Activated gamma-delta T cell treated with anti-CD3 and anti-CD28 coated beads, Interleukin-2, amount 50 U/mL, for 16 hours (primary cell): ENCODE data around the gene DNAJC15.
"Not testable (repeated sequence)": the region's sequence is repeated elsewhere in the genome, so short reads cannot be mapped to it uniquely, and the experiment has no call there.

Experiments used
- DNase-seq: peaks from one replicate; pipeline ENCODE4 v3.0.0-alpha.2; 2020; ENCODE audit warnings: low read depth

DNAJC15 gene

DNA sequence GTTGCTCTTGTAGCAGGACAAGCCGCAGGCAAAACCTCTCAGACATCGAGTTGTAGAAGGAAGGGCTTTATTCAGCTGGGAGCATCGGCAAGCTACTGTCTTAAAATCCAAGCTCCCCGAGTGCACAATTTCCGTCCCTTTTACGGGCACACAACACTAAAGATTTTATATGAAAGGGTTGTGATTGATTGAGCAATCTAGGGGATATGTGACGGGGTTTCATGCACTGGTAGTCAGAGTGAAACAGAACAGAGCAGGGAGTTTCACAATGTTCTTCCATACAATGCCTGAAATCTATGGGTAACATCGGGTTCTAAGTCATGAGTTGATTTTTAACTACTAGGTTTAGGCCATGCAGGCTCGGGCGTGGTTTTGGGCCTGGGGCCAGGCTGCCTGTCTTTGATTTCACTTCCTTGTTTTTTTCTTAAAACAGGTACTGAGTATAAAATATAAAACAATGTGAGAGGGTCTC is 22.0 kb downstream of the DNAJC15 start:
- DNase-seq, result not testable (repeated sequence)

- no peak for DNase-seq
These were observed 22.9 kb downstream of the DNAJC15 start for GRCh38 chr13:43046259-43046658.

DNA sequence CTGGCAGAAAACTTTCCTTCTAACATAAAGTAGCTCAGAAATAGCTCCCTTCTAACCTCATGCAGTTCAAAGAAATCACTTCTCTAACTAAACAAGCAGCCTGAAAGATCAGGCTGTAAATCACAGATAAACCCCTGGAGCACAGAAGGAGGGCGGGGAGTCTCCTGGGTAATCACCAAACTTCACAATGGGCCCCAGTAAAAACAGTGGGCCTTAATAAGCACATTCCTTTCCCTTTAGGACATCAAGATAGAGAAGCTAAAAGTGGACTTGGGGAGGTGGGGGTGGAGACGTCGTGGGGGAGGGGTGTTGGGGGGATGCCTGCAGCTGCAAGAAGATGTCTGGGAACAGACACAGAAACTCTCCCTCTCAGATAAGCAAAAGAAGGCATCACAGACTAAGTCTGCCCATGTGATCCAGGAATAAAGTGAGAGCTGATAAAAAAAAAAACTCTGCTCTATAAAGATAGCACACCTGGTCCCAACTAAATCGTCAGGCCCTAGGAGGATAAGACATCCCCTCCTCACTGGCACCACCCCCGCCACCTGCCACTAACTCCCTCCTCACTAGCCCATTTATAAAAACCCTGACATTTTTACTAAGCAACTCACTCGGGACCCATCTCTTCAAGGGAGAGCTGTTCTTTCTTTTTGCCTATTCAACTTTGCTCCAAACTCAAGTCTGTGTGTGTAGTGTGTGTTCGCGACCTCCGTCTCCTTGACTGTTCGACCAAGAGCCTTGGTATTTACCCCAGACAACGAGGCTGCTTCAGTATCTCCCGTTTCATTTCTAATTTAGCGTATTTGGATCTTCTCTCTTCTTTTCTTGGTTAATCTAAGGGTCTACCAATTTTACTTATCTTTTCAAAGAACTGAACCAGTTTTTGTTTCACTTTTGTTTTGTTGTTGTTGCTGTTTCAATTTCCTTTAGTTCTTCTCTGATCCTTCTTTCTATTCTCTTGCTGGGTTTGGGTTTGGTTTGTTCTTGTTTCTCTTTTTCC is 31.7 kb downstream of the DNAJC15 start:
- no peak for DNase-seq

- DNase-seq, result no peak
These were observed 34.4 kb downstream of the DNAJC15 start for GRCh38 chr13:43057653-43058317.

DNA sequence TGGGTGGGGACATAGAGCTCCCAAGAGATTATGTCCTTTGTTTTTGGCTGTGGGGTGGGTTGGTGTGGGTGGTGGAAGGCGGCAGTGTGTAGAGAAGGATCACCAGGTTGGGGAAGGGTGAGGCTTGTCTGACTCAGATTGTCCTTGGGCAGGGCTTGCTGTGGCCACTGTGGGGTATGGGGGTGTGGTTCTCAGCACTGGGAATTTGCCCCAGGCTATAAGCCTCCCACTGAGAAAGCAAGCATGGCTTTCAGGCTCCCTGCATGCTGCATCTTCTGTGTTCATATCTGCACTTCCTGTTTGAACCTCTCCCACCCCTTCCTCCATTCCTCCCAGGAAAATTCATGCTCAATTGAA is 34.9 kb downstream of the DNAJC15 start:
- no peak for DNase-seq

GRCh38 chr13:43058831-43059230 is 35.4 kb downstream of the DNAJC15 start:
- DNase-seq, result no peak

DNA sequence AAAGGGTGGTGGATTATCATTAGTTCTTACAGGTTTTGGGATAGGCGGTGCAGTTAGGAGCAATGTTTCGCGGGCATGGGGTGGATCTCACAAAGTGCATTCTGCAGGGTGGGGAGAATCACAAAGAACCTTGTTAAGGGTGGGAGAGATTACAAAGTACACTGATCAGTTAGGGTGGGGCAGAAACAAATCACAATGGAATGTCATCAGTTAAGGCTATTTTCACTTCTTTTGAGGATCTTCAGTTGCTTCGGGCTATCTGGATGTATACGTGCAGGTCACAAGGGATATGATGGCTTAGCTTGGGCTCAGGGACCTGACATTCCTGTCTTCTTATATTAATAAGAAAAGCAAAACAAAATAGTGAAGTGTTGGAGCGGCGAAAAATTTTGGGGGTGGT is 36.4 kb downstream of the DNAJC15 start:
- not testable (repeated sequence) for DNase-seq

GRCh38 chr13:43060806-43061205 is 37.4 kb downstream of the DNAJC15 start:
- not testable (repeated sequence) for DNase-seq

DNA sequence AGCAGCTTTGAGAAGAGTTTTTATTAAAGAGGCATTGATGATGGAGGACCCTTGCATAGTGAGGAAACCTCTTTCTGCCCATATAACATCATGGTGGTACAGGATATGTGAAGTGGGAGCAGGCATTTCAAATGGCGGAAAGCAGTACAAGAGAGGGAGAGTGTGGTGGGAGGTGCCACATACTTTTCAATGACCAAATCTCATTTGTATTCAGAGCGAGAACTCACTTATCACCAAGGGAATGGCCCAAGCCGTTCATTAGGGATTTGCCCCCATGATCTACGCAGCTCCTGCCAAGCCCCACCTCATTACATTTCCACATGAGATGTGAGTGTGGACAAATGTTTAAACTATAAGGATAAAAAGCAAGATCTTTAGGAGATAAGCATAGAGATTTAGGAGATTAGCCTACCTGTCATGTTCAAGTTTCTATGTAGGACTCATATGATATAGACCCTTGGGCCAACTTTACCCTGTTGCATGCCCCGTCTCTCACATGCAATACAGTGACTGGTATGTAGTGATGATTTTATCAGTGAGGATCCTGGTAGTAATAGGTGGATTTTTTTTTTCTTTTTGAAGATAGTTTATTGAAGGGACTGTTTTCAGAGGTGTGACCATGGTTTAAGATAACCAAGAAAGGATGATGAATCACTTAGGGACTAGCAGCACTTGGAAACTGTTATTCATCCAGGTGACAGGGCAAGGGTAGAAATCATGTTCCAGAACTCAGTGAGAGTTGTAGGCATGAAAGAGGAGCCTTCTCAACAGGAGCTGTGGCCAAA is 38.3 kb downstream of the DNAJC15 start:
- no peak for DNase-seq

DNA sequence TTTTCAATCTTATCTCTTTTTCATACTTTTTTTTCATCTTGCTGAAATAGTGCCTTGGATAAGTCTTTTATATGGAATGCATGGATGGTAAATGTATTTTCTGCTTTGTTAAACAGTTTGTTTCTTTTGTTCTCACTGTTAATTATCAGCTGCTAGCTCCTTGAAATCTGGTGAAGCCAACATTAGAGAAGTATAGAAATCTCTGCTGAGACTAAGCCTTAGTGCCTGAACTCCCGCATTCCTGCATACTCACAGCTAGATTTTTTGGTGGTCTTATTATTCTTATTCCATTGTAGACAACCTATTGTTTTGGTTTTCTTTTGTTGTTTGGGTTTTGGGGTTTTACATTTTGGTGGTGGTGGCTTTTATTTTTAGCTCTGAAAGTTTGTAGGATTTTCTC is 48.4 kb downstream of the DNAJC15 start:
- DNase-seq, result no peak

DNA sequence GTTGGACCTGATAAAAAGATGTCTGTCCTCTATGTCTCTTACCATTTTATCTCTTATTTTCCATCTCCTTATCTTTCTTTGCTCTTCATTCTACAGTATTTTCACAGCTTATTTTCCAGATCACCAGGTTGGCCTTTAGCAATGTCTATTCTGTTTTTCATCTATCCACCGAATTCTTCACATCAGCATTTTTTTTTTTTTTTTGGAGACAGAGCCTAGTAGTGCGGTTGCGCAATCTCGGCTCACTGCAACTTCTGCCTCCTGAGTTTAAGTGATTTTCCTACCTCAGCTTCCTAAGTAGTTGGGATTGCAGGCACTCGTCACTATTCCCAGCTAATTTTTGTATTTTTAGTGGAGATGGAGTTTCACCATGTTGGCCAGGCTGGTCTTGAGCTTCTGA is 49.0 kb downstream of the DNAJC15 start:
- DNase-seq, result no peak

- DNase-seq, result no peak
These were observed 51.6 kb downstream of the DNAJC15 start for GRCh38 chr13:43074824-43075510.

- DNase-seq, result not testable (repeated sequence)
These were observed 52.1 kb downstream of the DNAJC15 start for GRCh38 chr13:43075511-43075902.

DNA sequence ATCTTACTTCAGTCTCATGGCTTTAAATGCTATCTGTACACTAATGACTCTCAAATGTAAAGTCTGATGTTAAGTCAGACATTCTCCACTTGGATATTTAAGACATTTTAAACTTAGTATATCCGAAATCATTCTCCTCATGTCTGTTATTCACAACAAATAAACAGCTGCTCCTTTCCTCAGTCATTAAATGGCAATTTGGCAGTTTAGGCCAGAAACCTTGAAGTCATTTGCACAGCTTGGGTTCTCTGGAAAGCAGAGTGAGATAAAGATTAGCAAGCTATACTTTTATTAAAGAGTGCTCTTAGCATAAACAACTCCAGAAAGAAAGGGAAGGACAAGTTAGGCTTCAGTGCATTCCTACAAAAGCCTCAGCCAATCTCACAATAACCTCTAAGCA is 53.7 kb downstream of the DNAJC15 start:
- no peak for DNase-seq

GRCh38 chr13:43077461-43077860 is 54.1 kb downstream of the DNAJC15 start:
- DNase-seq, result no peak

DNA sequence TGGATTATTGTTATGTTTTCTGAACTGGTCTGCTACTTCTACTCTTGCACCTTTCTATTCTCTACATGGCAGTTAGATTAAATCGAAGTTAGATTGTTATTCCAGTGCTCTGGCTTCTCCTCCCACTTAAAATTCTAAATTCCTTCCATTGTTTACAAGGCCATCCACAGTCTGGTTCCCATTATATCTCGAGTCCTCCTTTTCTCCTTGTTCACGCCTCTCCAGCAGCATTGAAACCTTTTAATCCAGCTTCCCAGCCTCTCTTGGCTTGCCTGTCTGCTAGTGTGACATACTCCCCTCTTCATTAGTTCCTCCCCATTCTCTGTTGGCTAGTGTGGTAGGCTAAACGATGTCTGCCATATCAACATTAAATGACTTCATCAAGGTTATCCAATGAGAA is 54.5 kb downstream of the DNAJC15 start:
- DNase-seq, result no peak

DNA sequence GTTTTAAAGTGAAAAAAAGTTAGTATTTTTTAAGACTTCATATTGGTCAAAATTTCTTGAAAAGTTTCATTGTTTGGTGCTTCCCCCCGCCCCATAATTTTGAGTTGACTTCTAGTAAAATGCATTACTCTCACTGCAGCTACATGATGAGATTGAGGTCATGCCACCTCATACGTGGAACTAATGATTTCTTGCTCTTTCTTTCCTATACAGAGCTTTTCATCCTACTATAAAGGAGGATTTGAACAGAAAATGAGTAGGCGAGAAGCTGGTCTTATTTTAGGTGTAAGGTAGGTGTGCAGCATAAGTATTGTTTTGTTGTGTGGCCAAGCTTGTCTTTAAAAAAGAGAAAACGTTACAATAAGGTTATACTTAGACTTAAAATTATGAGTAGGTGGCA is 55.0 kb downstream of the DNAJC15 start:
- no peak for DNase-seq

DNA sequence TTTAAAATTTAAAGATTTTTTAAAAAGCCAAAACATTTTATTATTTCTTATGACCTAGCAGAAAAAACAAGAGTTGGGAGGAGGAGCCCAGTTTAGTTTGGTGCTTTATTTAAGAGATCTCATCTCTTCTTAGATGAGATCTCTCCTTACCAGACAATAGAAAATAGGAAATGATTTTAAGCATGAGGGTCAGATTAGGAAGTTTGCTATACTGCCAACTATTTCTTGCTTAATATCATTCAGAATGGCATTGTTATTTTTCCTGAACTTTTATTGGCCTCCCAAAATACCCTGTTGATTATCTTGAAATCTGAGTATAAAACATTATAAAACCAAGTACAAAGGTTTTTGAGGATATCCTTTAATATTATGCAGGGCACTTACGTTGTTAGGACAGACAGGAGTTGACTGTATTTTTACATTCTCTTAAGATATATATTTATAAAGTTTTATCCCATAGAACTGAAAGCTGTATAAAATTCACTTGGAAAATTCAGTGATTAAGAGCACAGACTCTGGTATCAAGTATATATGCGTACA is 56.1 kb downstream of the DNAJC15 start:
- no peak for DNase-seq

- DNase-seq, result no peak
These were observed 56.8 kb downstream of the DNAJC15 start for GRCh38 chr13:43080199-43080598.

DNA sequence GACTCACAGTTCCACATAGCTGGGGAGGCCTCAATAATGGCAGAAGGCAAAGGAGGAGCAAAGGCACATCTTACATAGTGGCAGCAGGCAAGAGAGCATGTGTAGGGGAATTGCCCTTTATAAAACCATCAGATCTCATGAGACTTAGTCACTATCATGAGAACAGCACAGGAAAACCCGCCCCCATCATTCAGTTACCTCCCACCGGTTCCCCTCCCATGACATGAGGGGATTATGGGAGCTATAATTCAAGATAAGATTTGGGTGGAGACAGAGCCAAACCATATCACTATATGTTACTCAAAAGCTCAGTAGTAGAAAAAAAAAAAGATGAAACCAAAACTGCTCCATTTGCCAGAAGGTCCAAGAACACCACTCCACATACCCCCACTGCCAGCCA is 58.5 kb downstream of the DNAJC15 start:
- DNase-seq, result no peak

- DNase-seq, result no peak
These were observed 60.4 kb downstream of the DNAJC15 start for GRCh38 chr13:43083750-43084149.

- no peak for DNase-seq
These were observed 62.2 kb downstream of the DNAJC15 start for GRCh38 chr13:43085545-43085944.
